HG02642 (cell line): ENCODE results near the gene RAP1B.
"Not testable (repeated sequence)": the region's sequence is repeated elsewhere in the genome, so short reads cannot be mapped to it uniquely, and the experiment has no call there.

Source experiments
- ATAC-seq: cut with Tn5 transposase; IDR thresholded peaks from one replicate; pipeline ENCODE4 v1.9.1; 2021; ENCODE audit warnings: mild to moderate bottlenecking; ENCODE audit not compliant: unreplicated experiment, poor library complexity

Gene RAP1B

GRCh38 chr12:68631227-68631626 is 20.5 kb downstream of the RAP1B start:
- ATAC-seq = no peak

- ATAC-seq = no peak
These were observed 21.8 kb downstream of the RAP1B start for GRCh38 chr12:68632486-68632885.

- ATAC-seq = peak; percentile 36
These were observed 23.2 kb downstream of the RAP1B start for GRCh38 chr12:68633614-68634558.

- no peak for ATAC-seq
These were observed 25.6 kb downstream of the RAP1B start for GRCh38 chr12:68636268-68636667.

GRCh38 chr12:68637439-68637838 is 26.7 kb downstream of the RAP1B start:
- ATAC-seq = not testable (repeated sequence)

GRCh38 chr12:68638171-68638570 is 27.5 kb downstream of the RAP1B start:
- no peak for ATAC-seq

GRCh38 chr12:68638721-68639395 is 28.2 kb downstream of the RAP1B start:
- ATAC-seq = no peak

- ATAC-seq = no peak
These were observed 28.7 kb downstream of the RAP1B start for GRCh38 chr12:68639396-68639767.

- peak; percentile 94 for ATAC-seq
These were observed 30.4 kb downstream of the RAP1B start for GRCh38 chr12:68641138-68641537.

GRCh38 chr12:68646484-68646883 is 35.8 kb downstream of the RAP1B start:
- no peak for ATAC-seq

- ATAC-seq = no peak
These were observed 36.8 kb downstream of the RAP1B start for GRCh38 chr12:68647507-68647906.

- no peak for ATAC-seq
These were observed 37.5 kb downstream of the RAP1B start for GRCh38 chr12:68648179-68648578.

- no peak for ATAC-seq
These were observed 54.4 kb downstream of the RAP1B start for GRCh38 chr12:68665016-68665569.

GRCh38 chr12:68667291-68667690 is 56.6 kb downstream of the RAP1B start:
- ATAC-seq = no peak

GRCh38 chr12:68667896-68668295 is 57.2 kb downstream of the RAP1B start:
- ATAC-seq = no peak

- ATAC-seq = no peak
These were observed 60.5 kb downstream of the RAP1B start for GRCh38 chr12:68671179-68671578.

- ATAC-seq = no peak
These were observed 63.1 kb downstream of the RAP1B start for GRCh38 chr12:68673788-68674187.

GRCh38 chr12:68674376-68674775 is 63.7 kb downstream of the RAP1B start:
- no peak for ATAC-seq

GRCh38 chr12:68675101-68675842 is 64.6 kb downstream of the RAP1B start:
- no peak for ATAC-seq

GRCh38 chr12:68676854-68677253 is 66.2 kb downstream of the RAP1B start:
- ATAC-seq = not testable (repeated sequence)

GRCh38 chr12:68686262-68686594 is 75.5 kb downstream of the RAP1B start:
- no peak for ATAC-seq
